HEK293 (cell line): Measurements from ENCODE around the gene HMG20A.

Experiments
- CTCF ChIA-PET: fragments of 350-600 bp; formaldehyde crosslinking; extraction: SDS; loops from one replicate; lab custom pipeline; 2021; ENCODE audit warnings: antibody characterized with exemption; lab: Yijun Ruan, JAX
- POLR2A ChIA-PET: fragments of 300-600 bp; formaldehyde crosslinking; extraction: SDS; loops from one replicate; lab custom pipeline; 2020; ENCODE audit warnings: antibody characterized with exemption, inconsistent platforms; lab: Yijun Ruan, JAX
- H3K27ac ChIP-seq: fragments of 200-500 bp; sonication (Bioruptor generic); 2 replicates; pipeline ENCODE4 v1.5.1; 2014; ENCODE audit warnings: low read depth, low read length, control low read depth, inconsistent platforms; ENCODE audit errors: extremely low read depth
- H3K36me3 ChIP-seq, 2 experiments: fragments of 200-500 bp in 1 of 2; sonication (Bioruptor generic) in 1 of 2; 1 replicate in 1 of 2; 2 replicates in 1 of 2; pipeline ENCODE4 v1.5.1; 2014 to 2017; ENCODE audit warnings: inconsistent platforms in 2 of 2, low read length in 2 of 2; ENCODE audit not compliant: control insufficient read depth in 2 of 2, insufficient read depth in 1 of 2
- H3K4me1 ChIP-seq: fragments of 200-500 bp; sonication (Bioruptor generic); 2 replicates; pipeline ENCODE4 v1.5.1; 2014; ENCODE audit warnings: mild to moderate bottlenecking, low read length, inconsistent platforms; ENCODE audit not compliant: control insufficient read depth, insufficient read depth
- H3K4me3 ChIP-seq: 2 replicates; pipeline ENCODE4 v1.5.1; 2011; ENCODE audit warnings: low read depth, mild to moderate bottlenecking, control low read depth, low read length, moderate library complexity
- H3K9me3 ChIP-seq: fragments of 200-500 bp; sonication (Bioruptor generic); 2 replicates; pipeline ENCODE4 v1.5.1; 2014; ENCODE audit warnings: low read depth, low read length, inconsistent platforms; ENCODE audit not compliant: control insufficient read depth, insufficient read depth
- HOXC10 ChIP-seq: sonication (generic); formaldehyde crosslinking; IDR thresholded peaks from 2 replicates; pipeline ENCODE4 v1.8.1; 2023; ENCODE audit warnings: mild to moderate bottlenecking, missing genetic modification reagents
- INSM2 ChIP-seq: fragments of 450-650 bp; formaldehyde crosslinking; IDR thresholded peaks from 2 replicates; pipeline ENCODE4 v1.5.1; 2016; ENCODE audit warnings: missing biosample characterization, missing genetic modification characterization
- KLF7 ChIP-seq: fragments of 450-650 bp; formaldehyde crosslinking; IDR thresholded peaks from 2 replicates; pipeline ENCODE4 v1.5.1; 2016; ENCODE audit warnings: missing biosample characterization, missing genetic modification characterization, borderline replicate concordance
- MZF1 ChIP-seq: fragments of 450-650 bp; formaldehyde crosslinking; IDR thresholded peaks from 2 replicates; pipeline ENCODE4 v1.5.1; 2017; ENCODE audit warnings: missing biosample characterization, missing genetic modification characterization, borderline replicate concordance
- PRDM1 ChIP-seq: fragments of 450-650 bp; formaldehyde crosslinking; IDR thresholded peaks from 2 replicates; pipeline ENCODE4; 2016; ENCODE audit warnings: missing biosample characterization, missing genetic modification characterization
- SP7 ChIP-seq: fragments of 450-650 bp; formaldehyde crosslinking; IDR thresholded peaks from 2 replicates; pipeline ENCODE4 v1.5.1; 2016; ENCODE audit warnings: missing biosample characterization, missing genetic modification characterization
- YY1 ChIP-seq: fragments of 450-650 bp; formaldehyde crosslinking; IDR thresholded peaks from 2 replicates; pipeline ENCODE4 v1.5.1; 2018; ENCODE audit warnings: missing biosample characterization, missing genetic modification characterization
- ZFP41 ChIP-seq: fragments of 450-650 bp; formaldehyde crosslinking; IDR thresholded peaks from 2 replicates; pipeline ENCODE4 v1.5.1; 2016; ENCODE audit warnings: missing biosample characterization, missing genetic modification characterization, borderline replicate concordance
- ZNF184 ChIP-seq: fragments of 450-650 bp; IDR thresholded peaks from 2 replicates; pipeline ENCODE4 v1.5.1; 2018; ENCODE audit warnings: missing biosample characterization, mild to moderate bottlenecking, missing genetic modification characterization
- ZNF202 ChIP-seq: fragments of 450-650 bp; formaldehyde crosslinking; IDR thresholded peaks from 2 replicates; pipeline ENCODE4 v1.5.1; 2016; ENCODE audit warnings: missing biosample characterization, missing genetic modification characterization, borderline replicate concordance
- ZNF26 ChIP-seq: fragments of 450-650 bp; formaldehyde crosslinking; IDR thresholded peaks from 2 replicates; pipeline ENCODE4 v1.5.1; 2016; ENCODE audit warnings: missing biosample characterization, missing genetic modification characterization
- ZNF274 ChIP-seq, 2 experiments: fragments of 200-500 bp in 1 of 2; fragments of 450-650 bp in 1 of 2; sonication (Bioruptor generic) in 1 of 2; formaldehyde crosslinking in 1 of 2; IDR thresholded peaks; 2 replicates each; pipeline versions ENCODE4 v1.5.1 to v1.6.1; 2014 to 2016; ENCODE audit warnings: borderline replicate concordance in 1 of 2, inconsistent platforms in 1 of 2, low read length in 1 of 2, missing biosample characterization in 1 of 2, missing genetic modification characterization in 1 of 2
- ZNF324 ChIP-seq: fragments of 450-650 bp; formaldehyde crosslinking; IDR thresholded peaks from 2 replicates; pipeline ENCODE4 v1.5.1; 2016; ENCODE audit warnings: missing biosample characterization, missing genetic modification characterization
- ZNF600 ChIP-seq: fragments of 450-650 bp; formaldehyde crosslinking; IDR thresholded peaks from 2 replicates; pipeline ENCODE4 v1.5.1; 2016; ENCODE audit warnings: missing biosample characterization, missing genetic modification characterization
- ZNF670 ChIP-seq: fragments of 450-650 bp; formaldehyde crosslinking; IDR thresholded peaks from 2 replicates; pipeline ENCODE4 v1.5.1; 2016; ENCODE audit warnings: missing biosample characterization, missing genetic modification characterization, low read depth
- ZNF677 ChIP-seq: fragments of 450-650 bp; IDR thresholded peaks from 2 replicates; pipeline ENCODE4 v1.5.0; 2018; ENCODE audit warnings: missing biosample characterization, mild to moderate bottlenecking, missing genetic modification characterization, moderate library complexity
- ZSCAN16 ChIP-seq: fragments of 450-650 bp; formaldehyde crosslinking; IDR thresholded peaks from 2 replicates; pipeline ENCODE4 v1.5.1; 2016; ENCODE audit warnings: missing biosample characterization, missing genetic modification characterization
- ZSCAN5A ChIP-seq: fragments of 450-650 bp; formaldehyde crosslinking; IDR thresholded peaks from 2 replicates; pipeline ENCODE4 v1.5.1; 2016; ENCODE audit warnings: missing biosample characterization, missing genetic modification characterization
- TF ChIP-seq, protein P1 (sequence below): fragments of 450-650 bp; formaldehyde crosslinking; IDR thresholded peaks from 2 replicates; pipeline ENCODE4 v1.5.1; 2016; ENCODE audit warnings: missing biosample characterization, missing genetic modification characterization
- TF ChIP-seq, protein P2 (sequence below): fragments of 450-650 bp; formaldehyde crosslinking; IDR thresholded peaks from 2 replicates; pipeline ENCODE4 v1.5.1; 2016; ENCODE audit warnings: missing biosample characterization, missing genetic modification characterization, low read depth

Gene HMG20A

GRCh38 chr15:77489647-77490046 lies 69.0 kb downstream of the HMG20A start:
- Histone ChIP-seq H3K4me3 (no peak overlapping the region), H3K27ac (no peak overlapping the region), H3K9me3 (no peaks in the 10 kb centered on the region)
- POLR2A ChIA-PET = no interaction called here
- CTCF ChIA-PET = interaction anchor here (1.5 kb wide), 1 partner anchor 54 kb away, joined by 3 read pairs; no protein-coding TSS in a partner anchor
- TF ChIP-seq ZNF670 (tag by site-specific recombination) (no peak), ZNF184 (no peak), MZF1 (tag by site-specific recombination) (no peak), ZNF677 (tag by site-specific recombination) (no peak), ZNF324 (tag by site-specific recombination) (no peak), KLF7 (tag by site-specific recombination) (no peak), ZNF202 (no peak), ZSCAN16 (no peak), SP7 (no peak), ZNF274 (IDR thresholded peaks at IDR 0.05; ENCODE audit: low read length) (no peak), ZNF274 (tag by site-specific recombination; IDR thresholded peaks at IDR 0.05; ENCODE audit: borderline replicate concordance) (no peak), ZSCAN5A (tag by site-specific recombination) (no peak), YY1 (tag by site-specific recombination) (no peak), PRDM1 (tag by site-specific recombination) (no peak), ZNF26 (tag by site-specific recombination) (no peak), HOXC10 (no peak), INSM2 (tag by site-specific recombination) (no peak)
- TF ChIP-seq, protein P1, sequence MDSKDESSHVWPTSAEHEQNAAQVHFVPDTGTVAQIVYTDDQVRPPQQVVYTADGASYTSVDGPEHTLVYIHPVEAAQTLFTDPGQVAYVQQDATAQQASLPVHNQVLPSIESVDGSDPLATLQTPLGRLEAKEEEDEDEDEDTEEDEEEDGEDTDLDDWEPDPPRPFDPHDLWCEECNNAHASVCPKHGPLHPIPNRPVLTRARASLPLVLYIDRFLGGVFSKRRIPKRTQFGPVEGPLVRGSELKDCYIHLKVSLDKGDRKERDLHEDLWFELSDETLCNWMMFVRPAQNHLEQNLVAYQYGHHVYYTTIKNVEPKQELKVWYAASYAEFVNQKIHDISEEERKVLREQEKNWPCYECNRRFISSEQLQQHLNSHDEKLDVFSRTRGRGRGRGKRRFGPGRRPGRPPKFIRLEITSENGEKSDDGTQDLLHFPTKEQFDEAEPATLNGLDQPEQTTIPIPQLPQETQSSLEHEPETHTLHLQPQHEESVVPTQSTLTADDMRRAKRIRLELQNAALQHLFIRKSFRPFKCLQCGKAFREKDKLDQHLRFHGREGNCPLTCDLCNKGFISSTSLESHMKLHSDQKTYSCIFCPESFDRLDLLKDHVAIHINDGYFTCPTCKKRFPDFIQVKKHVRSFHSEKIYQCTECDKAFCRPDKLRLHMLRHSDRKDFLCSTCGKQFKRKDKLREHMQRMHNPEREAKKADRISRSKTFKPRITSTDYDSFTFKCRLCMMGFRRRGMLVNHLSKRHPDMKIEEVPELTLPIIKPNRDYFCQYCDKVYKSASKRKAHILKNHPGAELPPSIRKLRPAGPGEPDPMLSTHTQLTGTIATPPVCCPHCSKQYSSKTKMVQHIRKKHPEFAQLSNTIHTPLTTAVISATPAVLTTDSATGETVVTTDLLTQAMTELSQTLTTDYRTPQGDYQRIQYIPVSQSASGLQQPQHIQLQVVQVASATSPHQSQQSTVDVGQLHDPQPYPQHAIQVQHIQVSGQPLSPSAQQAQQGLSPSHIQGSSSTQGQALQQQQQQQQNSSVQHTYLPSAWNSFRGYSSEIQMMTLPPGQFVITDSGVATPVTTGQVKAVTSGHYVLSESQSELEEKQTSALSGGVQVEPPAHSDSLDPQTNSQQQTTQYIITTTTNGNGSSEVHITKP (tag by site-specific recombination) = no peak
- TF ChIP-seq, all 188 proteins: peak for 0
- peaks cover 4 to 10% of the 10 kb centered on the region in 2 experiments for H3K36me3 ChIP-seq
- no peaks in the 10 kb centered on the region for H3K4me1 ChIP-seq

GRCh38 chr15:77493324-77493907 lies 72.7 kb downstream of the HMG20A start:
- ChIA-PET POLR2A (no interaction called here), CTCF (interaction anchor here (1.0 to 11.0 kb wide), 4 partner anchors 11 to 458 kb away, joined by 3 to 117 read pairs (median 13); no protein-coding TSS in a partner anchor)
- Histone ChIP-seq H3K27ac (no peak overlapping the region), H3K4me3 (no peak overlapping the region), H3K36me3 (no peaks in the 10 kb centered on the region), H3K4me1 (no peaks in the 10 kb centered on the region), H3K9me3 (no peaks in the 10 kb centered on the region)
- TF ChIP-seq, protein P2, sequence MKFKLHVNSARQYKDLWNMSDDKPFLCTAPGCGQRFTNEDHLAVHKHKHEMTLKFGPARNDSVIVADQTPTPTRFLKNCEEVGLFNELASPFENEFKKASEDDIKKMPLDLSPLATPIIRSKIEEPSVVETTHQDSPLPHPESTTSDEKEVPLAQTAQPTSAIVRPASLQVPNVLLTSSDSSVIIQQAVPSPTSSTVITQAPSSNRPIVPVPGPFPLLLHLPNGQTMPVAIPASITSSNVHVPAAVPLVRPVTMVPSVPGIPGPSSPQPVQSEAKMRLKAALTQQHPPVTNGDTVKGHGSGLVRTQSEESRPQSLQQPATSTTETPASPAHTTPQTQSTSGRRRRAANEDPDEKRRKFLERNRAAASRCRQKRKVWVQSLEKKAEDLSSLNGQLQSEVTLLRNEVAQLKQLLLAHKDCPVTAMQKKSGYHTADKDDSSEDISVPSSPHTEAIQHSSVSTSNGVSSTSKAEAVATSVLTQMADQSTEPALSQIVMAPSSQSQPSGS (tag by site-specific recombination) = peak; percentile 45
- peak; percentile 40; the same call in 1 of the 2 replicates for TF ChIP-seq ZNF600 (tag by site-specific recombination)
- no peak for TF ChIP-seq ZNF324 (tag by site-specific recombination)
- no peak for TF ChIP-seq ZFP41 (tag by site-specific recombination)
